Measurements from ENCODE around the gene STRA6.

The STRA6 gene

GRCh38 chr15:74208496-74208895, 5.9 kb upstream of the STRA6 start:
- no peak for DNase-seq (ENCODE audit: low read depth)
- H3K4me3 ChIP-seq (ENCODE audit: control insufficient read depth, low read depth, low read length), result no peak overlapping the region
- no peak for TF ChIP-seq CTCF (IDR thresholded peaks at IDR 0.05; ENCODE audit: control insufficient read depth, insufficient read depth, low read depth, low read length, missing control alignments)

GRCh38 chr15:74207652-74208440, 5.3 kb upstream of the STRA6 start:
- DNase-seq (ENCODE audit: low read depth), result no peak
- H3K4me3 ChIP-seq (ENCODE audit: control insufficient read depth, low read depth, low read length), result no peak overlapping the region
- no peak for TF ChIP-seq CTCF (IDR thresholded peaks at IDR 0.05; ENCODE audit: control insufficient read depth, insufficient read depth, low read depth, low read length, missing control alignments)

- no peak for DNase-seq (ENCODE audit: low read depth)
- no peak overlapping the region for H3K4me3 ChIP-seq (ENCODE audit: control insufficient read depth, low read depth, low read length)
- TF ChIP-seq CTCF (IDR thresholded peaks at IDR 0.05; ENCODE audit: control insufficient read depth, insufficient read depth, low read depth, low read length, missing control alignments), result no peak
Observed at GRCh38 chr15:74206801-74207281, 4.3 kb upstream of the STRA6 start.

- TF ChIP-seq CTCF (IDR thresholded peaks at IDR 0.05; ENCODE audit: control insufficient read depth, insufficient read depth, low read depth, low read length, missing control alignments), result no peak
- no peak overlapping the region for H3K4me3 ChIP-seq (ENCODE audit: control insufficient read depth, low read depth, low read length)
- no peak for DNase-seq (ENCODE audit: low read depth)
Observed at GRCh38 chr15:74205582-74205947, 3.0 kb upstream of the STRA6 start.

GRCh38 chr15:74203914-74204431, 1.4 kb upstream of the STRA6 start:
- DNase-seq (ENCODE audit: low read depth), result no peak
- TF ChIP-seq CTCF (IDR thresholded peaks at IDR 0.05; ENCODE audit: control insufficient read depth, insufficient read depth, low read depth, low read length, missing control alignments), result peak; percentile 12
- no peak overlapping the region for H3K4me3 ChIP-seq (ENCODE audit: control insufficient read depth, low read depth, low read length)

GRCh38 chr15:74201710-74202420, 722 bp downstream of the STRA6 start:
- no peak overlapping the region for H3K4me3 ChIP-seq (ENCODE audit: control insufficient read depth, low read depth, low read length)
- DNase-seq (ENCODE audit: low read depth), result no peak
- TF ChIP-seq CTCF (IDR thresholded peaks at IDR 0.05; ENCODE audit: control insufficient read depth, insufficient read depth, low read depth, low read length, missing control alignments), result no peak
